ENCODE results near the gene TROAP.

TROAP gene, protein sequence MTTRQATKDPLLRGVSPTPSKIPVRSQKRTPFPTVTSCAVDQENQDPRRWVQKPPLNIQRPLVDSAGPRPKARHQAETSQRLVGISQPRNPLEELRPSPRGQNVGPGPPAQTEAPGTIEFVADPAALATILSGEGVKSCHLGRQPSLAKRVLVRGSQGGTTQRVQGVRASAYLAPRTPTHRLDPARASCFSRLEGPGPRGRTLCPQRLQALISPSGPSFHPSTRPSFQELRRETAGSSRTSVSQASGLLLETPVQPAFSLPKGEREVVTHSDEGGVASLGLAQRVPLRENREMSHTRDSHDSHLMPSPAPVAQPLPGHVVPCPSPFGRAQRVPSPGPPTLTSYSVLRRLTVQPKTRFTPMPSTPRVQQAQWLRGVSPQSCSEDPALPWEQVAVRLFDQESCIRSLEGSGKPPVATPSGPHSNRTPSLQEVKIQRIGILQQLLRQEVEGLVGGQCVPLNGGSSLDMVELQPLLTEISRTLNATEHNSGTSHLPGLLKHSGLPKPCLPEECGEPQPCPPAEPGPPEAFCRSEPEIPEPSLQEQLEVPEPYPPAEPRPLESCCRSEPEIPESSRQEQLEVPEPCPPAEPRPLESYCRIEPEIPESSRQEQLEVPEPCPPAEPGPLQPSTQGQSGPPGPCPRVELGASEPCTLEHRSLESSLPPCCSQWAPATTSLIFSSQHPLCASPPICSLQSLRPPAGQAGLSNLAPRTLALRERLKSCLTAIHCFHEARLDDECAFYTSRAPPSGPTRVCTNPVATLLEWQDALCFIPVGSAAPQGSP

GRCh38 chr12:49322708-49323523, at the start of gene TROAP:
TROAP (plus strand) TSS chr12:49323255; CDS start chr12:49323609, 354 bp downstream.
- TF ChIP-seq, protein P1, sequence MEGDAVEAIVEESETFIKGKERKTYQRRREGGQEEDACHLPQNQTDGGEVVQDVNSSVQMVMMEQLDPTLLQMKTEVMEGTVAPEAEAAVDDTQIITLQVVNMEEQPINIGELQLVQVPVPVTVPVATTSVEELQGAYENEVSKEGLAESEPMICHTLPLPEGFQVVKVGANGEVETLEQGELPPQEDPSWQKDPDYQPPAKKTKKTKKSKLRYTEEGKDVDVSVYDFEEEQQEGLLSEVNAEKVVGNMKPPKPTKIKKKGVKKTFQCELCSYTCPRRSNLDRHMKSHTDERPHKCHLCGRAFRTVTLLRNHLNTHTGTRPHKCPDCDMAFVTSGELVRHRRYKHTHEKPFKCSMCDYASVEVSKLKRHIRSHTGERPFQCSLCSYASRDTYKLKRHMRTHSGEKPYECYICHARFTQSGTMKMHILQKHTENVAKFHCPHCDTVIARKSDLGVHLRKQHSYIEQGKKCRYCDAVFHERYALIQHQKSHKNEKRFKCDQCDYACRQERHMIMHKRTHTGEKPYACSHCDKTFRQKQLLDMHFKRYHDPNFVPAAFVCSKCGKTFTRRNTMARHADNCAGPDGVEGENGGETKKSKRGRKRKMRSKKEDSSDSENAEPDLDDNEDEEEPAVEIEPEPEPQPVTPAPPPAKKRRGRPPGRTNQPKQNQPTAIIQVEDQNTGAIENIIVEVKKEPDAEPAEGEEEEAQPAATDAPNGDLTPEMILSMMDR (IDR thresholded peaks at IDR 0.05; ENCODE audit: borderline replicate concordance, control extremely low read depth, extremely low read depth, insufficient read depth, missing control alignments) = no peak
- in situ Hi-C loops (cut with MboI; ENCODE audit: low sequenced_read_pairs, unreplicated experiment) = no loop called here
- DNase-seq (ENCODE audit: low spot score) = peak; percentile 99

DNA sequence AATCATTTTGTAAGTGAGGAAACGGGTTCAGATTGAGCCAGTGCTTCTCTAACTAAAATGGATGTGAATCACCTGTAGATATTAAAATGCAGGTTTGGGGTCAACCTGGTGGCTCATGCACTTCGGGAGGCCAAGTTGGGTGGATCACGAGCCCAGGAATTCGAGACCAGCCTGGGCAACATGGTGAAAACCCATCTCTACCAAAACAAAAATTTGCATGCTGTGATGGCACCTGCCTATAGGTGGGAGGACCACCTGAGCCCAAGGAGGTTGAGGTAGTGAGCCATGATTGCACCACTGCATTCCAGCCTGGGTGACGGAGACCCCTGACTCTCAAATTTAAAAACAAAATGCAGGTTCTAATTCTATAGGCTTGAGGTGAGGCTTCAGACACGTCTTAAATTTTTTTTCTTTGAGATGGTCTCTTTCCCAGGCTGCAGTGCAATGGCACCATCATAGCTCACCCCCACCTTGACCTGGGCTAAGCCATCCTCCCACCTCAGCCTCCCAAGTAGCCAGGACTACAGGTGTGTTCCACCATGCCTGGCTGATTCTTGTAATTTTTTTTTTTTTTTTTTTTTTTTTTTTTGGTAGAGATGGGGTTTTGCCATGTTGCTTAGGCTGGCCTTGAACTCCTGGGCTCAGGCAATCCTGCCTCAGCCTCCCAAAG, 49.2 kb upstream of the TROAP start:
- TF ChIP-seq, protein P1 (IDR thresholded peaks at IDR 0.05; ENCODE audit: borderline replicate concordance, control extremely low read depth, extremely low read depth, insufficient read depth, missing control alignments) = no peak
- DNase-seq (ENCODE audit: low spot score) = no peak
- in situ Hi-C loops (cut with MboI; ENCODE audit: low sequenced_read_pairs, unreplicated experiment) = no loop called here

DNA sequence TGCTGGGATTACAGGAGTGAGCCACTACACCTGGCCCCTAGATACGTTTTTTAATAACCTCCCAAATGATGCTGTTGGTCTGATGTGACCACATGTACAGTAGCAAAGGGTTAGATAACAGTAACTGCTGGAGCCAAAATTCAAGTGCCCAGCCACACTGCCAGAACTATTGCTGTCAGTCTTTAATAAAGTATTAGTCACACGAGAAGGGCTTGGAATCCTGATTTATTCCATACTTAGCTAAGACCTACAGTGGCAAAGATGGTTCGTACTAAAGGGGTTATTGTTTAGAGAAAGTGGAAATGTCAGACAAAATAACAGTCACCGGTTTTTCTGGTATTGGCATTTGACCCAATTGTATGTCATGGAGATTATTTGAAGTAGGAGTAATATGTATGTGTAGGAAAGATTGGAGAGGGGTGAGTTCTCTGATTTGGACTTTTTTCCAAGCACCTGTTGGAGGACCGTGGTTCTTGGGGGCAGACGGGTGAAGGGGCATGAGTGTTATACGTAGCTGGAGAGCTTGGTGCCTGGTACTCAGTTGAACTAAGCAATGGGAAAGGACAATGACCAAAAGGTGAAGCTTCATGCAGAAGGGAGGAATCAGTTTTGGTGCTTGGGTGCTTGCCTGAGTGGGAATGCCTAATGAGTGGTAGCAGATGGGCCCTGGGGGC, 48.5 kb upstream of the TROAP start:
- TF ChIP-seq, protein P1 (IDR thresholded peaks at IDR 0.05; ENCODE audit: borderline replicate concordance, control extremely low read depth, extremely low read depth, insufficient read depth, missing control alignments) = no peak
- no peak for DNase-seq (ENCODE audit: low spot score)
- in situ Hi-C loops (cut with MboI; ENCODE audit: low sequenced_read_pairs, unreplicated experiment) = no loop called here

- DNase-seq (ENCODE audit: low spot score) = no peak
- in situ Hi-C loops (cut with MboI; ENCODE audit: low sequenced_read_pairs, unreplicated experiment) = no loop called here
- TF ChIP-seq, protein P1 (IDR thresholded peaks at IDR 0.05; ENCODE audit: borderline replicate concordance, control extremely low read depth, extremely low read depth, insufficient read depth, missing control alignments) = no peak
These were observed 46.5 kb upstream of the TROAP start for GRCh38 chr12:49276304-49277290.

DNA sequence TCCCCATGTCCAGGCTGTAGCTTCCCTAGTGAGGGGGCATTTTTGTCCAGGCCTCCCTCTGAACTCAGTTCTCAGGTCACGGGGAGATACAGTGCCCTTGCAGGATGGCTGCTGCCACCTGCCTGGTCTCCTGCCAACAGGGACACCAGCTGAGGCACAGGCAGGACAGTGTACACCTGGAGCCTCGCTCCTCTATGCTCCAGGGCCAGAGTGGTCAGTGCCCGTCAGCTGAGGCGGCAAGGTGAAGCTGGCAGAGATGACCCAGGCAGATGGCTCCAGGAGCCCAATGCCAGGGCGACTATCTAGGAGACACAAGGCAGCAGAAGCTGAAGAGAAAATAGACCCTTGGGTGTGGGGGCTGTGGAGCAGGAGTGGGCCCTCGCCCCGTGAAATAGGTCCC, 45.6 kb upstream of the TROAP start:
- in situ Hi-C loops (cut with MboI; ENCODE audit: low sequenced_read_pairs, unreplicated experiment) = no loop called here
- TF ChIP-seq, protein P1 (IDR thresholded peaks at IDR 0.05; ENCODE audit: borderline replicate concordance, control extremely low read depth, extremely low read depth, insufficient read depth, missing control alignments) = no peak
- DNase-seq (ENCODE audit: low spot score) = no peak

All from GM13976 (cell line).